Cardiac fibroblast (primary cell): ENCODE data around the gene MRPL52.

ENCODE experiments used
- DNase-seq, 2 donors: peaks; one replicate each; pipeline versions ENCODE4 v3.0.0 to v3.0.0-alpha.2; 2010; ENCODE audit warnings: low read depth in 2 of 2
- H3K4me3 ChIP-seq, 2 donors: replicated peaks in 1 of 2; 1 replicate in 1 of 2; 2 replicates in 1 of 2; pipeline ENCODE4 v1.5.1; 2011; ENCODE audit warnings: low read depth in 2 of 2, low read length in 2 of 2, mild to moderate bottlenecking in 2 of 2, moderate library complexity in 1 of 2
- CTCF ChIP-seq: IDR thresholded peaks from one replicate; pipeline ENCODE4 v1.5.1; 2011; ENCODE audit warnings: low read depth, mild to moderate bottlenecking, low read length, inconsistent platforms

Gene MRPL52

GRCh38 chr14:22861651-22862050, 32.0 kb downstream of the MRPL52 start:
- no peak for DNase-seq
- no peak overlapping the region for H3K4me3 ChIP-seq
- no peak for TF ChIP-seq CTCF

- DNase-seq, result no peak
- H3K4me3 ChIP-seq, result no peak overlapping the region
- TF ChIP-seq CTCF, result no peak
These were observed 35.3 kb downstream of the MRPL52 start for GRCh38 chr14:22864979-22865378.

GRCh38 chr14:22865424-22866405, 36.0 kb downstream of the MRPL52 start:
- DNase-seq, result no peak
- peak; percentile 41 for TF ChIP-seq CTCF
- H3K4me3 ChIP-seq, result no peak overlapping the region

GRCh38 chr14:22866874-22867273, 37.2 kb downstream of the MRPL52 start:
- no peak for DNase-seq
- no peak for TF ChIP-seq CTCF
- H3K4me3 ChIP-seq, result no peak overlapping the region

GRCh38 chr14:22870811-22871223, 41.1 kb downstream of the MRPL52 start:
- no peak for DNase-seq
- H3K4me3 ChIP-seq, result peak overlapping the region; percentile 63 to 87
- no peak for TF ChIP-seq CTCF

GRCh38 chr14:22871224-22872032, 41.7 kb downstream of the MRPL52 start, which contains the start of gene LRP10:
TSS of gene LRP10 (plus strand) at chr14:22871740. CDS start at chr14:22872304, 564 bp downstream.
- peak within 1 kb of the TSS; percentile 63 to 87 for H3K4me3 ChIP-seq
- DNase-seq, result peak; percentile 86 to 92
- no peak for TF ChIP-seq CTCF
